Subcutaneous abdominal adipose tissue (tissue), 5 donors: ENCODE data around the gene CCDC170.

Experiments used
- H3K27ac ChIP-seq: one replicate; pipeline ENCODE4 v1.7.0; 2013; ENCODE audit warnings: low read depth, mild to moderate bottlenecking, inconsistent platforms, low read length, moderate library complexity
- H3K27me3 ChIP-seq, 5 donors: one replicate each; pipeline ENCODE4 v1.7.0; 2013; ENCODE audit warnings: low read length in 5 of 5, inconsistent platforms in 1 of 5; ENCODE audit not compliant: control insufficient read depth in 5 of 5, insufficient read depth in 4 of 5
- H3K36me3 ChIP-seq, 5 donors: one replicate each; pipeline ENCODE4 v1.7.0; 2013; ENCODE audit warnings: low read length in 5 of 5; ENCODE audit not compliant: control insufficient read depth in 5 of 5, insufficient read depth in 5 of 5
- H3K4me1 ChIP-seq, 5 donors: one replicate each; pipeline ENCODE4 v1.7.0; 2013; ENCODE audit warnings: low read length in 5 of 5, mild to moderate bottlenecking in 3 of 5, moderate library complexity in 1 of 5; ENCODE audit not compliant: control insufficient read depth in 5 of 5, insufficient read depth in 5 of 5
- H3K4me3 ChIP-seq, 5 donors: one replicate each; pipeline ENCODE4 v1.7.0; 2013; ENCODE audit warnings: low read length in 5 of 5, low read depth in 1 of 5
- H3K9ac ChIP-seq, 5 donors: one replicate each; pipeline ENCODE4 v1.7.0; 2013; ENCODE audit warnings: low read length in 5 of 5, mild to moderate bottlenecking in 4 of 5, moderate library complexity in 3 of 5
- H3K9me3 ChIP-seq, 5 donors: one replicate each; pipeline ENCODE4 v1.7.0; 2013; ENCODE audit warnings: low read length in 5 of 5; ENCODE audit not compliant: control insufficient read depth in 5 of 5
- donor health status: healthy.
- donor health status: healthy.
- donor health status: healthy.
- donor health status: healthy.
- donor health status: healthy.

The CCDC170 gene

GRCh38 chr6:151461673-151462072 is 32.1 kb upstream of the CCDC170 start:
- Histone ChIP-seq H3K9ac (no peak overlapping the region), H3K9me3 (no peaks in the 10 kb centered on the region), H3K36me3 (peaks cover 16 to 59% (median 31%) of the 10 kb centered on the region in 5 donors), H3K27ac (no peak overlapping the region), H3K4me1 (peaks cover 0 to 11% (median 0%) of the 10 kb centered on the region in 5 donors), H3K27me3 (no peaks in the 10 kb centered on the region), H3K4me3 (no peak overlapping the region)

GRCh38 chr6:151464702-151465101 is 29.1 kb upstream of the CCDC170 start:
- peaks cover 11 to 55% (median 28%) of the 10 kb centered on the region in 5 donors for H3K36me3 ChIP-seq
- H3K9me3 ChIP-seq = no peaks in the 10 kb centered on the region
- no peak overlapping the region for H3K4me3 ChIP-seq
- H3K9ac ChIP-seq = no peak overlapping the region
- peaks cover 0 to 11% (median 0%) of the 10 kb centered on the region in 5 donors for H3K4me1 ChIP-seq
- H3K27ac ChIP-seq = no peak overlapping the region
- H3K27me3 ChIP-seq = no peaks in the 10 kb centered on the region

- Histone ChIP-seq H3K9me3 (no peaks in the 10 kb centered on the region), H3K4me3 (peak overlapping the region; percentile 23 to 54 (median 49)), H3K27me3 (no peaks in the 10 kb centered on the region), H3K4me1 (peaks cover 0 to 12% (median 4%) of the 10 kb centered on the region in 5 donors), H3K9ac (peak overlapping the region in 1 of 5 donors; percentile 37), H3K27ac (no peak overlapping the region), H3K36me3 (no peaks in the 10 kb centered on the region)
These were observed 17.9 kb upstream of the CCDC170 start for GRCh38 chr6:151475653-151476523.

GRCh38 chr6:151477726-151478125 is 16.1 kb upstream of the CCDC170 start:
- H3K9ac ChIP-seq = no peak overlapping the region
- no peaks in the 10 kb centered on the region for H3K36me3 ChIP-seq
- no peaks in the 10 kb centered on the region for H3K27me3 ChIP-seq
- H3K9me3 ChIP-seq = no peaks in the 10 kb centered on the region
- peaks cover 0 to 10% (median 4%) of the 10 kb centered on the region in 5 donors for H3K4me1 ChIP-seq
- no peak overlapping the region for H3K27ac ChIP-seq
- H3K4me3 ChIP-seq = no peak overlapping the region

- H3K27me3 ChIP-seq = no peaks in the 10 kb centered on the region
- no peak overlapping the region for H3K4me3 ChIP-seq
- no peaks in the 10 kb centered on the region for H3K36me3 ChIP-seq
- no peaks in the 10 kb centered on the region for H3K9me3 ChIP-seq
- H3K9ac ChIP-seq = no peak overlapping the region
- no peak overlapping the region for H3K27ac ChIP-seq
- H3K4me1 ChIP-seq = peaks cover 0 to 13% (median 4%) of the 10 kb centered on the region in 5 donors
These were observed 15.1 kb upstream of the CCDC170 start for GRCh38 chr6:151478670-151479069.

GRCh38 chr6:151481786-151482185 is 12.0 kb upstream of the CCDC170 start:
- Histone ChIP-seq H3K4me1 (peaks cover 0 to 9% (median 0%) of the 10 kb centered on the region in 5 donors), H3K9ac (no peak overlapping the region), H3K4me3 (no peak overlapping the region), H3K36me3 (no peaks in the 10 kb centered on the region), H3K27me3 (no peaks in the 10 kb centered on the region), H3K27ac (peak overlapping the region; percentile 6), H3K9me3 (no peaks in the 10 kb centered on the region)

GRCh38 chr6:151482290-151482689 is 11.5 kb upstream of the CCDC170 start:
- H3K9ac ChIP-seq = peak overlapping the region in 2 of 5 donors; percentile 62 to 67

GRCh38 chr6:151483994-151484393 is 9.8 kb upstream of the CCDC170 start:
- Histone ChIP-seq H3K9ac (no peak overlapping the region), H3K4me1 (peaks cover 0 to 9% (median 0%) of the 10 kb centered on the region in 5 donors), H3K4me3 (no peak overlapping the region), H3K36me3 (no peaks in the 10 kb centered on the region), H3K9me3 (no peaks in the 10 kb centered on the region), H3K27me3 (no peaks in the 10 kb centered on the region), H3K27ac (no peak overlapping the region)

More at GRCh38 chr6:151482290-151482689, 11.5 kb upstream of the CCDC170 start:
- no peaks in the 10 kb centered on the region for H3K36me3 ChIP-seq
- H3K9me3 ChIP-seq = no peaks in the 10 kb centered on the region
- H3K27ac ChIP-seq = peak overlapping the region; percentile 65
- peak overlapping the region in 3 of 5 donors; percentile 2 to 47 (median 7) for H3K4me3 ChIP-seq
- peaks cover 0 to 9% (median 0%) of the 10 kb centered on the region in 5 donors for H3K4me1 ChIP-seq
- H3K27me3 ChIP-seq = no peaks in the 10 kb centered on the region

- H3K4me1 ChIP-seq = peaks cover 0 to 5% (median 2%) of the 10 kb centered on the region in 5 donors
- H3K36me3 ChIP-seq = no peaks in the 10 kb centered on the region
- H3K4me3 ChIP-seq = no peak overlapping the region
- no peak overlapping the region for H3K27ac ChIP-seq
- no peaks in the 10 kb centered on the region for H3K27me3 ChIP-seq
- H3K9ac ChIP-seq = no peak overlapping the region
- no peaks in the 10 kb centered on the region for H3K9me3 ChIP-seq
These were observed 5.6 kb upstream of the CCDC170 start for GRCh38 chr6:151488226-151488625.

GRCh38 chr6:151490996-151491395 is 2.8 kb upstream of the CCDC170 start:
- Histone ChIP-seq H3K9me3 (no peaks in the 10 kb centered on the region), H3K4me1 (peaks cover 0 to 26% (median 22%) of the 10 kb centered on the region in 5 donors), H3K36me3 (no peaks in the 10 kb centered on the region), H3K27me3 (peaks cover 0 to 4% (median 0%) of the 10 kb centered on the region in 5 donors), H3K27ac (no peak overlapping the region), H3K9ac (no peak overlapping the region), H3K4me3 (no peak overlapping the region)
